H9 (cell line): ENCODE results near the gene SV2C. TPM values are rescaled to one million over a fixed set of nuclear protein-coding genes. Genes with fewer than 3 reads are reported as not detected.

Experiments used
- DNase-seq: peaks from one replicate; pipeline ENCODE4 v3.0.0-alpha.2; 2017
- H2AFZ ChIP-seq: one replicate; pipeline ENCODE4 v1.6.1; 2013; ENCODE audit warnings: mild to moderate bottlenecking, low read length, control low read depth, moderate library complexity
- H2AK5ac ChIP-seq: 2 replicates; pipeline ENCODE4 v1.6.1; 2013; ENCODE audit warnings: low read length, control low read depth, mixed read lengths; ENCODE audit not compliant: insufficient read length
- H2BK120ac ChIP-seq: one replicate; pipeline ENCODE4 v1.6.1; 2013; ENCODE audit warnings: low read depth, mild to moderate bottlenecking, low read length, control low read depth, inconsistent platforms; ENCODE audit not compliant: poor library complexity, severe bottlenecking
- H2BK12ac ChIP-seq: 2 replicates; pipeline ENCODE4 v1.6.1; 2013; ENCODE audit warnings: low read length, control low read depth, mixed read lengths, low read depth; ENCODE audit not compliant: insufficient read length
- H2BK15ac ChIP-seq: 2 replicates; pipeline ENCODE4 v1.6.1; 2013; ENCODE audit warnings: low read depth, low read length, control low read depth
- H2BK20ac ChIP-seq: one replicate; pipeline ENCODE4 v1.6.1; 2013; ENCODE audit warnings: low read depth, mild to moderate bottlenecking, low read length, control low read depth, inconsistent platforms; ENCODE audit not compliant: poor library complexity, severe bottlenecking
- H2BK5ac ChIP-seq: 2 replicates; pipeline ENCODE4 v1.6.1; 2013; ENCODE audit warnings: low read length, control low read depth, mixed read lengths; ENCODE audit not compliant: insufficient read length
- H3K14ac ChIP-seq: 2 replicates; pipeline ENCODE4 v1.6.1; 2013; ENCODE audit warnings: low read length, control low read depth; ENCODE audit not compliant: insufficient read depth
- H3K18ac ChIP-seq: 2 replicates; pipeline ENCODE4 v1.6.1; 2013; ENCODE audit warnings: low read depth, mild to moderate bottlenecking, mixed read lengths, low read length, control low read depth; ENCODE audit not compliant: insufficient read length
- H3K23ac ChIP-seq: 2 replicates; pipeline ENCODE4 v1.6.1; 2013; ENCODE audit warnings: low read length, control low read depth, mixed read lengths, low read depth; ENCODE audit not compliant: insufficient read length
- H3K23me2 ChIP-seq: 2 replicates; pipeline ENCODE4 v1.6.1; 2013; ENCODE audit warnings: low read depth, mild to moderate bottlenecking, mixed read lengths, low read length, control low read depth; ENCODE audit not compliant: insufficient read length, poor library complexity, severe bottlenecking
- H3K27ac ChIP-seq: 2 replicates; pipeline ENCODE4 v1.5.1; 2013; ENCODE audit warnings: low read length, control low read depth, mixed read lengths, low read depth; ENCODE audit not compliant: insufficient read length
- H3K27me3 ChIP-seq: 2 replicates; pipeline ENCODE4 v1.6.1; 2013; ENCODE audit warnings: low read length, control low read depth, inconsistent platforms; ENCODE audit not compliant: insufficient read depth
- H3K4ac ChIP-seq: 2 replicates; pipeline ENCODE4 v1.6.1; 2013; ENCODE audit warnings: low read depth, mild to moderate bottlenecking, control low read depth, inconsistent platforms, low read length, moderate library complexity
- H3K4me1 ChIP-seq: 2 replicates; pipeline ENCODE4 v1.6.1; 2013; ENCODE audit warnings: low read length, control low read depth, inconsistent platforms; ENCODE audit not compliant: insufficient read depth
- H3K4me2 ChIP-seq: 2 replicates; pipeline ENCODE4 v1.6.1; 2013; ENCODE audit warnings: low read length, control low read depth, mixed read lengths; ENCODE audit not compliant: insufficient read length, insufficient read depth
- H3K56ac ChIP-seq: 2 replicates; pipeline ENCODE4 v1.6.1; 2013; ENCODE audit warnings: low read depth, mild to moderate bottlenecking, mixed read lengths, low read length, control low read depth; ENCODE audit not compliant: insufficient read length
- H3K79me1 ChIP-seq: 2 replicates; pipeline ENCODE4 v1.6.1; 2013; ENCODE audit warnings: low read depth, mild to moderate bottlenecking, moderate library complexity, low read length, control low read depth, inconsistent platforms; ENCODE audit not compliant: insufficient read depth, poor library complexity, severe bottlenecking
- H3K79me2 ChIP-seq: 2 replicates; pipeline ENCODE4 v1.6.1; 2013; ENCODE audit warnings: low read length, control low read depth, inconsistent platforms; ENCODE audit not compliant: insufficient read depth
- H3K9ac ChIP-seq: 2 replicates; pipeline ENCODE4 v1.6.1; 2013; ENCODE audit warnings: low read length, control low read depth, mixed read lengths; ENCODE audit not compliant: insufficient read length; ENCODE audit errors: extremely low read depth
- H3K9me3 ChIP-seq: one replicate; pipeline ENCODE4 v1.6.1; 2013; ENCODE audit warnings: low read depth, low read length, inconsistent platforms; ENCODE audit not compliant: control insufficient read depth
- H3T11ph ChIP-seq: one replicate; pipeline ENCODE4 v1.6.1; 2013; ENCODE audit warnings: mild to moderate bottlenecking, low read length, control low read depth, inconsistent platforms
- H4K20me1 ChIP-seq: one replicate; pipeline ENCODE4 v1.6.1; 2013; ENCODE audit not compliant: control insufficient read depth, insufficient read length, insufficient read depth
- H4K5ac ChIP-seq: 2 replicates; pipeline ENCODE4 v1.6.1; 2013; ENCODE audit warnings: low read depth, mild to moderate bottlenecking, mixed read lengths, low read length, control low read depth; ENCODE audit not compliant: insufficient read length
- H4K8ac ChIP-seq: replicated peaks from 2 replicates; pipeline ENCODE4 v1.6.1; 2013; ENCODE audit warnings: low read length, control low read depth, mixed read lengths, low read depth; ENCODE audit not compliant: insufficient read length
- H4K91ac ChIP-seq: 2 replicates; pipeline ENCODE4 v1.6.1; 2013; ENCODE audit warnings: low read depth, mild to moderate bottlenecking, moderate library complexity, mixed read lengths, low read length, control low read depth; ENCODE audit not compliant: insufficient read length
- H3K27ac Mint-ChIP-seq, 3 experiments: 2 replicates in 2 of 3; 3 replicates in 1 of 3; pipeline ENCODE4 v1.8.0; 2020 to 2021; ENCODE audit warnings: mixed read lengths in 3 of 3, mild to moderate bottlenecking in 1 of 3, moderate library complexity in 1 of 3
- H3K27me3 Mint-ChIP-seq: 2 replicates; pipeline ENCODE4 v1.8.0; 2021; ENCODE audit warnings: low read depth, mild to moderate bottlenecking, moderate library complexity, mixed read lengths
- H3K36me3 Mint-ChIP-seq, 3 experiments: 2 replicates in 2 of 3; 3 replicates in 1 of 3; pipeline ENCODE4 v1.8.0; 2020 to 2021; ENCODE audit warnings: low read depth in 3 of 3, mixed read lengths in 3 of 3; ENCODE audit not compliant: insufficient read depth in 1 of 3
- H3K4me1 Mint-ChIP-seq, 2 experiments: 2 replicates each; pipeline ENCODE4 v1.8.0; 2020; ENCODE audit warnings: mixed read lengths in 2 of 2
- H3K4me3 Mint-ChIP-seq, 2 experiments: 2 replicates in 1 of 2; 3 replicates in 1 of 2; pipeline ENCODE4 v1.8.0; 2020 to 2021; ENCODE audit warnings: mild to moderate bottlenecking in 2 of 2, mixed read lengths in 2 of 2, moderate library complexity in 1 of 2
- H3K9me3 Mint-ChIP-seq, 2 experiments: 2 replicates in 1 of 2; 3 replicates in 1 of 2; pipeline ENCODE4 v1.8.0; 2020; ENCODE audit warnings: mild to moderate bottlenecking in 2 of 2, mixed read lengths in 2 of 2, moderate library complexity in 1 of 2
- total RNA-seq: library from RNA; stranded (reverse); gene quantifications from 2 replicates; pipeline ENCODE4 v1.2.1, GENCODE V29; 2021
- TF ChIP-seq, protein P1 (sequence below): fragments of 200-600 bp; sonication (generic); conservative IDR thresholded peaks from 3 replicates; pipeline ENCODE4 v1.8.0; 2021; ENCODE audit warnings: antibody characterized with exemption, mild to moderate bottlenecking

The SV2C gene
- total RNA-seq, 1 experiment from 2014 or later = 0.09 TPM

DNA sequence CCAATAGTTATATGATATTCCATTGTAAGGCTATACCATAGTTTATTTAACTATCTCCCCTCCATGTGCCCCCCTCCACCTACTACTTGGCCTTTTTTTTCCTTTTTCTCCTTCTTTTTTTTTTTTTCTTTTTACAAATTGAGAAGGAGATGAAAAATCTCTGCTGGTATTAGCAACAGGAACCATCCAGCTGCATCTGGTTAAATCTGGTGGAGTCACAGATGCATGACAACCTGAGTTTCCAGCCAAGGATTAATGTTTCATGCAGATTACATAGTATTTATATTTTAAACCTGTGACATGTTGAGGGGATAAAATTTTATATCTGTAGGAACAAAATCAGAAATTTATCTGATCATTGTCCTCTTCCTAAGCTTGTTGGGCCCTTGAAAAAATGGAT lies 191.4 kb downstream of the SV2C start:
- TF ChIP-seq, protein P1, sequence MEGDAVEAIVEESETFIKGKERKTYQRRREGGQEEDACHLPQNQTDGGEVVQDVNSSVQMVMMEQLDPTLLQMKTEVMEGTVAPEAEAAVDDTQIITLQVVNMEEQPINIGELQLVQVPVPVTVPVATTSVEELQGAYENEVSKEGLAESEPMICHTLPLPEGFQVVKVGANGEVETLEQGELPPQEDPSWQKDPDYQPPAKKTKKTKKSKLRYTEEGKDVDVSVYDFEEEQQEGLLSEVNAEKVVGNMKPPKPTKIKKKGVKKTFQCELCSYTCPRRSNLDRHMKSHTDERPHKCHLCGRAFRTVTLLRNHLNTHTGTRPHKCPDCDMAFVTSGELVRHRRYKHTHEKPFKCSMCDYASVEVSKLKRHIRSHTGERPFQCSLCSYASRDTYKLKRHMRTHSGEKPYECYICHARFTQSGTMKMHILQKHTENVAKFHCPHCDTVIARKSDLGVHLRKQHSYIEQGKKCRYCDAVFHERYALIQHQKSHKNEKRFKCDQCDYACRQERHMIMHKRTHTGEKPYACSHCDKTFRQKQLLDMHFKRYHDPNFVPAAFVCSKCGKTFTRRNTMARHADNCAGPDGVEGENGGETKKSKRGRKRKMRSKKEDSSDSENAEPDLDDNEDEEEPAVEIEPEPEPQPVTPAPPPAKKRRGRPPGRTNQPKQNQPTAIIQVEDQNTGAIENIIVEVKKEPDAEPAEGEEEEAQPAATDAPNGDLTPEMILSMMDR = no peak

More for the DNA sequence above, 191.4 kb downstream of the SV2C start:
- Mint-ChIP-seq H3K4me3 (no peak overlapping the region), H3K36me3 (no peaks in the 10 kb centered on the region), H3K4me1 (peaks cover 10 to 11% of the 10 kb centered on the region in 2 experiments; a peak in 3 of 4 replicates), H3K27ac (no peak overlapping the region), H3K27me3 (no peaks in the 10 kb centered on the region), H3K9me3 (no peaks in the 10 kb centered on the region)
- Histone ChIP-seq H3T11ph (no peak overlapping the region), H2BK5ac (no peak overlapping the region), H4K20me1 (no peaks in the 10 kb centered on the region), H4K5ac (no peak overlapping the region), H3K79me2 (no peaks in the 10 kb centered on the region; the same call in 1 of the 2 replicates), H2BK15ac (no peak overlapping the region), H4K91ac (no peak overlapping the region), H3K23ac (no peak overlapping the region), H3K27ac (no peak overlapping the region), H3K79me1 (no peaks in the 10 kb centered on the region), H4K8ac (no peak overlapping the region), H2AK5ac (no peak overlapping the region), H3K4me1 (no peaks in the 10 kb centered on the region), H3K4ac (no peak overlapping the region), H2BK20ac (no peak overlapping the region), H2BK12ac (no peak overlapping the region), H3K4me2 (no peak overlapping the region), H3K18ac (no peak overlapping the region), H3K14ac (no peak overlapping the region), H2BK120ac (no peak overlapping the region), H3K9me3 (no peaks in the 10 kb centered on the region), H3K27me3 (no peaks in the 10 kb centered on the region), H2AFZ (no peak overlapping the region), H3K56ac (no peak overlapping the region), H3K23me2 (no peaks in the 10 kb centered on the region), H3K9ac (no peak overlapping the region)
- DNase-seq = no peak
